Midbrain (tissue), 1 donor: Measurements from ENCODE around the gene NEURL4.

Experiments
- DNase-seq: peaks from one replicate; lab custom pipeline; 2025; lab: John Stamatoyannopoulos, UW

The NEURL4 gene

GRCh38 chr17:7304179-7304578 is 25.0 kb downstream of the NEURL4 start:
- no peak for DNase-seq

- DNase-seq: peak; percentile 80
Measured at GRCh38 chr17:7296189-7296861, 32.8 kb downstream of the NEURL4 start.

GRCh38 chr17:7295230-7296180 is 33.6 kb downstream of the NEURL4 start:
- DNase-seq: no peak

GRCh38 chr17:7294614-7295153 is 34.5 kb downstream of the NEURL4 start, which contains the start of gene YBX2:
Gene YBX2, minus strand, starts transcription at chr17:7294639. Its CDS starts 139 bp downstream, at chr17:7294500.
- DNase-seq: no peak

- no peak for DNase-seq
Measured at GRCh38 chr17:7293816-7294613, 35.1 kb downstream of the NEURL4 start.

- no peak for DNase-seq
Measured at GRCh38 chr17:7293159-7293558, 36.0 kb downstream of the NEURL4 start.

GRCh38 chr17:7292729-7293128 is 36.4 kb downstream of the NEURL4 start:
- DNase-seq: no peak

GRCh38 chr17:7292194-7292593 is 36.9 kb downstream of the NEURL4 start:
- DNase-seq: no peak

- no peak for DNase-seq
Measured at GRCh38 chr17:7290685-7291084, 38.5 kb downstream of the NEURL4 start.

- no peak for DNase-seq
Measured at GRCh38 chr17:7290166-7290565, 39.0 kb downstream of the NEURL4 start.

- DNase-seq: no peak
Measured at GRCh38 chr17:7289256-7290032, 39.7 kb downstream of the NEURL4 start.

- DNase-seq: no peak
Measured at GRCh38 chr17:7285679-7286078, 43.5 kb downstream of the NEURL4 start.

GRCh38 chr17:7284911-7285310 is 44.2 kb downstream of the NEURL4 start:
- DNase-seq: no peak

- no peak for DNase-seq
Measured at GRCh38 chr17:7283471-7284216, 45.5 kb downstream of the NEURL4 start.

- no peak for DNase-seq
Measured at GRCh38 chr17:7282752-7283321, 46.3 kb downstream of the NEURL4 start.

- no peak for DNase-seq
Measured at GRCh38 chr17:7281953-7282751, 47.0 kb downstream of the NEURL4 start.

GRCh38 chr17:7281074-7281952 is 47.8 kb downstream of the NEURL4 start, which contains the start of gene SLC2A4:
Gene SLC2A4, plus strand, starts transcription at chr17:7281718. Its CDS starts 217 bp downstream, at chr17:7281935.
- peak; percentile 83 for DNase-seq

GRCh38 chr17:7280519-7281073 is 48.5 kb downstream of the NEURL4 start:
- DNase-seq: peak; percentile 83
